Measurements from ENCODE around the gene SVEP1. TPM values are rescaled to one million over a fixed set of nuclear protein-coding genes. Genes with fewer than 3 reads are reported as not detected.
A peak's percentile ranks its signal among the peaks of the same experiment; 100 is the strongest.
"Not testable (repeated sequence)": the region's sequence is repeated elsewhere in the genome, so short reads cannot be mapped to it uniquely, and the experiment has no call there.

Gene SVEP1
- total RNA-seq, 1 experiment from 2014 or later, result 40.0 TPM

GRCh38 chr9:110543631-110544051, 35.9 kb downstream of the SVEP1 start:
- no peaks in the 10 kb centered on the region for H3K27me3 ChIP-seq
- H3K4me3 ChIP-seq, result no peak overlapping the region
- peak; percentile 61 for DNase-seq
- no peaks in the 10 kb centered on the region for H3K9me3 ChIP-seq
- H3K36me3 ChIP-seq, result peaks cover 89% of the 10 kb centered on the region

- no peak for DNase-seq
- H3K27me3 ChIP-seq, result no peaks in the 10 kb centered on the region
- H3K36me3 ChIP-seq, result peaks cover 80% of the 10 kb centered on the region
- no peaks in the 10 kb centered on the region for H3K9me3 ChIP-seq
- no peak overlapping the region for H3K4me3 ChIP-seq
Observed at GRCh38 chr9:110541950-110542349, 37.6 kb downstream of the SVEP1 start.

GRCh38 chr9:110538647-110539041, 40.9 kb downstream of the SVEP1 start:
- H3K4me3 ChIP-seq, result no peak overlapping the region
- 0 out of 2 replicates have a peak, but pooled peaks cover 3% of the 10 kb centered on the region for H3K9me3 ChIP-seq
- H3K36me3 ChIP-seq, result peaks cover 81% of the 10 kb centered on the region
- DNase-seq, result peak; percentile 15
- H3K27me3 ChIP-seq, result no peaks in the 10 kb centered on the region

- no peak overlapping the region for H3K4me3 ChIP-seq
- no peak for DNase-seq
- H3K27me3 ChIP-seq, result no peaks in the 10 kb centered on the region
- 0 out of 2 replicates have a peak, but pooled peaks cover 3% of the 10 kb centered on the region for H3K9me3 ChIP-seq
- peaks cover 81% of the 10 kb centered on the region for H3K36me3 ChIP-seq
Observed at GRCh38 chr9:110537841-110538646, 41.5 kb downstream of the SVEP1 start.

GRCh38 chr9:110536822-110537221, 42.7 kb downstream of the SVEP1 start:
- H3K27me3 ChIP-seq, result no peaks in the 10 kb centered on the region
- no peak for DNase-seq

GRCh38 chr9:110534162-110534561, 45.4 kb downstream of the SVEP1 start:
- H3K36me3 ChIP-seq, result peaks cover 81% of the 10 kb centered on the region
- not testable (repeated sequence) for H3K27me3 ChIP-seq, H3K4me3 ChIP-seq, DNase-seq, H3K9me3 ChIP-seq

More at GRCh38 chr9:110536822-110537221, 42.7 kb downstream of the SVEP1 start:
- H3K9me3 ChIP-seq, result 0 out of 2 replicates have a peak, but pooled peaks cover 3% of the 10 kb centered on the region
- no peak overlapping the region for H3K4me3 ChIP-seq
- H3K36me3 ChIP-seq, result peaks cover 79% of the 10 kb centered on the region

GRCh38 chr9:110532908-110533665, 46.5 kb downstream of the SVEP1 start:
- no peak for DNase-seq
- Histone ChIP-seq H3K27me3 (no peaks in the 10 kb centered on the region), H3K4me3 (no peak overlapping the region), H3K9me3 (peaks cover 3% of the 10 kb centered on the region; the same call in 1 of the 2 replicates), H3K36me3 (peaks cover 85% of the 10 kb centered on the region)

- DNase-seq, result no peak
- Histone ChIP-seq H3K36me3 (peaks cover 78% of the 10 kb centered on the region), H3K4me3 (no peak overlapping the region), H3K27me3 (no peaks in the 10 kb centered on the region), H3K9me3 (peaks cover 3% of the 10 kb centered on the region; the same call in 1 of the 2 replicates)
Observed at GRCh38 chr9:110531776-110532175, 47.8 kb downstream of the SVEP1 start.

- H3K4me3 ChIP-seq, H3K9me3 ChIP-seq, DNase-seq, H3K27me3 ChIP-seq: not testable (repeated sequence)
- H3K36me3 ChIP-seq, result peaks cover 73% of the 10 kb centered on the region
Observed at GRCh38 chr9:110531241-110531640, 48.3 kb downstream of the SVEP1 start.

- no peaks in the 10 kb centered on the region; the same call in 1 of the 2 replicates for H3K9me3 ChIP-seq
- H3K36me3 ChIP-seq, result peaks cover 55% of the 10 kb centered on the region
- no peak overlapping the region for H3K4me3 ChIP-seq
- no peak for DNase-seq
- no peaks in the 10 kb centered on the region for H3K27me3 ChIP-seq
Observed at GRCh38 chr9:110528645-110529044, 50.9 kb downstream of the SVEP1 start.

- no peaks in the 10 kb centered on the region; the same call in 1 of the 2 replicates for H3K9me3 ChIP-seq
- no peaks in the 10 kb centered on the region for H3K27me3 ChIP-seq
- no peak overlapping the region for H3K4me3 ChIP-seq
- DNase-seq, result no peak
- peaks cover 57% of the 10 kb centered on the region for H3K36me3 ChIP-seq
Observed at GRCh38 chr9:110526426-110526825, 53.1 kb downstream of the SVEP1 start.

- no peaks in the 10 kb centered on the region for H3K9me3 ChIP-seq
Observed at GRCh38 chr9:110521206-110521605, 58.3 kb downstream of the SVEP1 start.

GRCh38 chr9:110520120-110520701, 59.3 kb downstream of the SVEP1 start:
- Histone ChIP-seq H3K9me3 (no peaks in the 10 kb centered on the region), H3K4me3 (no peak overlapping the region), H3K27me3 (no peaks in the 10 kb centered on the region), H3K36me3 (peaks cover 49% of the 10 kb centered on the region)
- DNase-seq, result no peak

More at GRCh38 chr9:110521206-110521605, 58.3 kb downstream of the SVEP1 start:
- Histone ChIP-seq H3K36me3 (peaks cover 49% of the 10 kb centered on the region), H3K27me3 (no peaks in the 10 kb centered on the region), H3K4me3 (no peak overlapping the region)
- peak; percentile 9 for DNase-seq

GRCh38 chr9:110517483-110517882, 62.1 kb downstream of the SVEP1 start:
- Histone ChIP-seq H3K4me3 (no peak overlapping the region), H3K9me3 (no peaks in the 10 kb centered on the region), H3K36me3 (peaks cover 48% of the 10 kb centered on the region), H3K27me3 (no peaks in the 10 kb centered on the region)
- DNase-seq, result no peak

GRCh38 chr9:110514897-110515296, 64.6 kb downstream of the SVEP1 start:
- Histone ChIP-seq H3K9me3 (no peaks in the 10 kb centered on the region), H3K4me3 (no peak overlapping the region), H3K27me3 (no peaks in the 10 kb centered on the region), H3K36me3 (peaks cover 56% of the 10 kb centered on the region)
- no peak for DNase-seq

- no peaks in the 10 kb centered on the region for H3K9me3 ChIP-seq
- no peak for DNase-seq
- no peaks in the 10 kb centered on the region for H3K27me3 ChIP-seq
- peaks cover 63% of the 10 kb centered on the region for H3K36me3 ChIP-seq
- H3K4me3 ChIP-seq, result no peak overlapping the region
Observed at GRCh38 chr9:110512817-110513216, 66.7 kb downstream of the SVEP1 start.

- H3K4me3 ChIP-seq, result no peak overlapping the region
- no peaks in the 10 kb centered on the region for H3K27me3 ChIP-seq
- peaks cover 85% of the 10 kb centered on the region for H3K36me3 ChIP-seq
- no peak for DNase-seq
- H3K9me3 ChIP-seq, result no peaks in the 10 kb centered on the region
Observed at GRCh38 chr9:110509792-110510191, 69.7 kb downstream of the SVEP1 start.

Data from MG63 (cell line).